Esophagus muscularis mucosa (tissue), 4 donors: ENCODE results near the gene RHOV.

Source experiments
- CTCF ChIP-seq, 3 experiments: fragments of 200-600 bp in 2 of 3; fragments of 450-650 bp in 1 of 3; sonication (generic) in 2 of 3; IDR thresholded peaks; one replicate each; pipeline ENCODE4 v1.5.1; 2017 to 2019; ENCODE audit warnings: antibody characterized with exemption in 3 of 3, mild to moderate bottlenecking in 2 of 3, moderate library complexity in 1 of 3
- EP300 ChIP-seq: sonication (generic); formaldehyde crosslinking; IDR thresholded peaks from one replicate; pipeline ENCODE4 v1.6.1; 2017; ENCODE audit warnings: antibody characterized with exemption
- POLR2A ChIP-seq: fragments of 450-650 bp; IDR thresholded peaks from one replicate; pipeline ENCODE4 v1.6.1; 2017; ENCODE audit warnings: antibody characterized with exemption, moderate library complexity, mild to moderate bottlenecking, low read depth
- POLR2AphosphoS5 ChIP-seq, 2 donors: sonication (generic); formaldehyde crosslinking; IDR thresholded peaks; one replicate each; pipeline ENCODE4 v1.6.1; 2017; ENCODE audit warnings: antibody characterized with exemption in 2 of 2

GRCh38 chr15:40893733-40894680, 20.0 kb upstream of the RHOV start, which contains the start of gene VPS18:
- TF ChIP-seq EP300 (no peak), CTCF (IDR thresholded peaks at IDR 0.05) (peak in 2 of 3 experiments; percentile 99), POLR2AphosphoS5 (IDR thresholded peaks at IDR 0.05) (peak; percentile 95 to 99), POLR2A (peak; percentile 54)
